Activated T-cell treated with anti-CD3 and anti-CD28 coated beads for 24 hours (primary cell): Measurements from ENCODE around the gene CHD2.
"Not testable (repeated sequence)": the region's sequence is repeated elsewhere in the genome, so short reads cannot be mapped to it uniquely, and the experiment has no call there.

Experiments used
- DNase-seq: peaks from one replicate; pipeline ENCODE4 v3.0.0-alpha.2; 2020; ENCODE audit warnings: low read depth

Gene CHD2

DNA sequence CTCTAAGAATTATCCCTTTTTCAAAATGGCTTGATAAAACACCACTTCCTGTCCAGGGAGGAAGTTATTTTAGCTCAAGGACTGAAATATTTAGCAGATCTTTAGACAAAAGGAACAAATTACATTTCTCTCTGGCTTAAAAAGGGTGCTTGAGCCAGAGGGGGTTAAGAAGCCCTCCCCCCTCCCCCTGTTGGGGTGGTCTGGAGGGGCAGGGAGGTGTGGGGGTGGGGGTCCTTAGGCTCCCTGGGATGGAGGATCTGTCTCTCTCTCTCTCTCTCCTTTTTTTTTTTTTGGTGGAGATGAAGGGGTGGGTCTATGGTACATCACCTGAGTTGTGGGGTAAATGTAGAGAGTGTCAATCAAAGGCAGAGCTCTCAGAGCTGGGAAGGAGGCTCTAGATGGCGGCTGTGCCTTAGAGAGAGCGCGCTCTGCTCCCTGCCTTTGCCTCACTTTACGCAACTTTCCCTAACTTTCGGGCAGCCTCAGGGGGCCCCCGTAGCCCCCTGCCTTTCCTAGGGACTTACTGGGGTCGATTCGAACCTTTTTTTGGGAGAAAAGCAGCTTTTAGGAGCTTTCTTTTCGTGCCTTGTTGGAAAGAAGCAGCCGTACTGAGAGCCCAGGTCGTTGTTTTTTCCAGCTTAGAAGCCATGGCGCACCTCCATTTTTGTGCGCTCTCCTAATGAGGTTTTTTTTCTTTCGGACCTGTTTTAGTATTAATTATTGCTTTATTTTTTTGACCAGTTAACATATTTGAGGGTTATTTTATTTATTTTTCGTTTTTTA, at the start of gene CHD2:
CHD2 (plus strand) TSS at position 377 of the 783 bp plus-strand sequence. CDS start 914 bp downstream, outside the sequence.
- peak; percentile 57 for DNase-seq

DNA sequence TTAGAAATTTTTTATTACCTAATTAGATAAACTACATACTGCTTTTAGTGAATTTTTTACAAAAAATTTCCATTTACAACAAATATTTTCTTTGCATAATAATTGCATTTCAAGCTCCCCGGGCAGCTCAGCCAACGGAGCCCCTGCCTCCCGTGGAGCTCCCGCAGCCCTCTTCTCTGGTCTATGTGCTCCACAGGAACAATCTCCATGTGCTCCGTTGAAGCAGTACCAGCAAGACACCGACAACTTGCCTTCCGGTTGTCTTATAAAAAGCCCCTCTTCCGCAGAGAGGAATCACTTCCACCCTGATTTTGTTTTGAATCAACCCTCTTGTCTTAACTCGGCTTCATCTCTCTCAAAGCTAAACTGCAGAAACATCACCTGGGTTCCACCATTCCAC, 46.9 kb upstream of the CHD2 start:
- no peak for DNase-seq

- DNase-seq = no peak
Observed at GRCh38 chr15:92861742-92862141, 38.4 kb upstream of the CHD2 start.

GRCh38 chr15:92864127-92864814, 35.9 kb upstream of the CHD2 start:
- DNase-seq = no peak

DNA sequence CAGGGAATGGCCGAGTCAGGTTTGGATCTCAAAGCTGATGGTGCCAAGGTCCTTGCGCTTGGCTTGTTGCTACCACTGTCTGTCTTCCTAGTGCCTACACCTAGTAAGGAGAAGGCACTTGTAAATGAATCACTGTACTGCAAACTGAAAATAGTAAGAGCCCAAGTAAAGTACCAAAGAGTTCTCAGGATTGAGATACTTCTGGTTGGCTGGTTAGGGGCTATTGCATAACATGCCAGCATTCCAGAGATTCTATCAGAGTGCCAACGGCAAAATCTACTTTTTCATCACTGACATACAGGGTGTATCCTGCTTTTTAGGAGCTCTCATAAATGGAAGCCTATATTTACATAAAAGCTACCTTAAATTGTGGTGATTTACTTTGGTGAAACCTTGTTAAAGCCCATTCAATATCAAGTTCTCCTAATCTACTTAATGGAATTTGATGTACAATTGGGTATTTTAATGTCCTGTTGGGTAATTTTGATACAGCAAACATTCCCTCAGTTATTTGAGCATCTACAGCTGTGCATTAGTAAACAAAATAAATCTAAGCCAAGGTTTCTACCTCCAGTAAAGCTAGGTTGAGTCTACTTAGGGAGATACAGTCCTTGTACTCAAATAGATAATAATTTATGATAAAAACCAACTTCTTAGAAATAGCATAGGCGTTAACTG, 30.7 kb upstream of the CHD2 start:
- DNase-seq = no peak

- no peak for DNase-seq
Observed at GRCh38 chr15:92870010-92870591, 30.0 kb upstream of the CHD2 start.

DNA sequence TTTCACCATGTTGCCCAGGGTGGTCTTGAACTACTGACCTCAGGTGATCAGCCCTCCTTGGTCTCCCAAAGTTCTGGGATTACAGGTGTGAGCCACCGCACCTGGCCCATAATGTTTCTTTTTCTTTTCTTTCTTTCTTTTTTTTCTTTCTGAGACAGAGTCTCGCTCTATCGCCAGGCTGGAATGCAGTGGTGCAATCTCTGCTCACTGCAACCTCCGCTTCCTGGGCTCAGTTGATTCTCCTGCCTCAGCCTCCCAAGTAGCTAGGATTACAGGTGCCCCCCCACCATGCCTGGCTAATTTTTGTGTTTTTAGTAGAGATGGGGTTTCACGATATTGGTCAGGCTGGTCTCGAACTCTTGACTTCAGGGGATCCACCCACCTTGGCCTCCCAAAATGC, 27.2 kb upstream of the CHD2 start:
- DNase-seq = not testable (repeated sequence)

- DNase-seq = no peak
Observed at GRCh38 chr15:92877000-92877399, 23.1 kb upstream of the CHD2 start.

GRCh38 chr15:92877416-92877815, 22.7 kb upstream of the CHD2 start:
- DNase-seq = no peak

DNA sequence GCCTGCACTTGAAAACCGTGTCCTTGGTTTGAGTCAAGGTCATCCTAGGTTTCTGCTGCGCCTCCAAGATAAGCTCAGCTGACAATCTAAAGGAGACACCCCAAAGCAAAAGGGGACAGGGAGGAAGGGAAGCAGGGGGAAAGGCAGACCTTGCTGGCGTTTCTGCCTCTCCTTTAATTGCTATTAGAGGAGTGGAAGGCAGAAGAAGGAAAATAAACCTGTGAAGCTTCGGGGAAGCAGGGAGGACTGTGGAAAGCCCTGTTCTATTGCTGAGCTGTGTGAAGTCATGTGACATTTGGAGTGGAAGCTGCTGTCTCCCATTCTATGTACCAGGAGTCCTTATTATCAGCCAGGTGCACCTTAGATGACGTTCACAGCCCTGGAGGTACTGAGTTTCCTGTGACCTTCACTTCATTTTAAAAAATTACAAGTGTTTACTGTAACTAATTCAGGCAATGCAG, 21.5 kb upstream of the CHD2 start:
- no peak for DNase-seq

- DNase-seq = no peak
Observed at GRCh38 chr15:92879949-92880725, 20.0 kb upstream of the CHD2 start.

DNA sequence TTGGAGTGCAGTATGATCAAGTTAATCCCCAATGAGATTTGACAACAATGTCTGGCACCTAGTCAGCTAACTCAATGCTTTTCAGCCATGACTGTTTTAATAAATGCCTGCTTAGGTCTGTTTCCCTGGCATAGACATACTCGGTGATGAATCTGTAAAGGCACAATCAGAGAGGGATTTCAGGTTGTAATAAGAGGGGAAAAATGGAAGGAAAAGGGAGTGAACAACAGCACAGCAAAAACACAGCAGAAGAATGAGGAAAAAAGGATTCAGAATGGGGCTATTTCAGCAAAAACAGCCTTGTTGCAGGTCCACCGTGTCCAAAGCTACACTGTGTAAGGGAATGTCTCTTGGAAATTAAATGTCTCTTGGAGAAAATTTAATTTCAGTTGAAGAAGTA, 19.3 kb upstream of the CHD2 start:
- DNase-seq = no peak

DNA sequence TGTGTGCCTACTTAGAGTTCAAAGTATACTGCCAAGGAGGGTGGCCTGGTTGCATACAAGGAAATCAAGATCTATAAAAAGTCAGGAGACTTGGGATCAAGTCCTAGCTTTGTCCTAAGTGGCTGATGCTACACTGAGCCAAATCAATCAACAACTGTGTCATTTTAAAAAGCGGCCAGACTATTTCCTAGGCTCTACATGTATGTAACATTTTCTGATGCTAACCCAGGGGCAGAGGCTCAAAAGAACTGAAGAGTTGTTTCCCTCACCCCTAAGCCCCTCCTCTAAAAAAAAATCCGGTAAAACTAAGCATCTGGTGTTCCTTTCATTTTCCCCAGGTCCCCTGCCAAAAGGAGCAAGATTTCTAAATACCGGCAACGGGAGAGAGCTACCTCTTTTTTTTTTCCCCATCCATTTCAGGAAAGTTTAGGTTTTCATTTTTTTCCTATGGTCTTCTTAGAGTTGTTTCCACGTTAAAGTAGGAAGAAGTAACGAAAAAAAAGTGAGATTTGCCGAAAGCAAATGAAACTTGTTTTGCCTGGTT, 18.8 kb upstream of the CHD2 start:
- DNase-seq = no peak

DNA sequence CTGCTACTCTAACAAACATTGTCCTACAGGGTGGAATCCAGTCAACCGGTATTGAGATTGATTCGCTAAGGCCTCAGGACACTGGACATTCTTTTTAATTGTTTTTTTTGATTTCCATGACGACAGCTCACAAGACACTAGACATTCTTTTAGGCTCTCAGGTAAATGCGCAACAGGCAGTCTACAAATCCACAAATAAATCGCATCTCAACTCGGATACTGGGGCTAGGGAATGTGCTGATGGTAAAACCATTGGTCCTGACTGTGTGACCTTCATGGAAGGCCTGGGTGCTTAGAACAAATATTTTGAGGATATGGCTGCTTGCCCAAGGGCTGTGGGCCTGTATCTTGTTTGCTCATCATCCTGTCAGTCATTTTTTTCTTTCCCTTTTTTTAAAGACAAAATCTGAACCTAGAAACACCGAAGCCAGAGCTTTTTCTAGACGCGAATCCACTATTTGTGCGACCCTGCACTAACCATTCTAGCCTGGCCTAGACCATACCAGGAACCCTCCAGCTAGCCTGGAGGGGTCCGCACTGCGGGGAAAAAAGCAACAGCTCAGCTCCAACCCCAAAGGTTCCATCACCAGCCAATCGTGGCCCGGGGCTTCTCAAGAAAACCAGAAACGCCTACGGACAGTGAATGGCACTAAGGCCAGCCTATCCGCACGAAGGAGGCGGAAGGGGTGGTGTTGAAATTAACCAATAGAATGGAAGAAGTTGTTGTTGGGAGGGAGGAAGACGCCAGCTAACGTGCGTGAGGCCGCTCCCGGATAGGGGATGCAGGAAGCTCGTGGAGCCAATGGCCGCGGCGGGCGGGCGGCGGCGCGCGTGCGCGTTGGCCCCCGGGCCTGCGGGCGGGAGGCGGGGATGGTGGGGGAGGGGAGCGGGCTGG, 18.1 kb upstream of the CHD2 start:
- peak; percentile 97 for DNase-seq

GRCh38 chr15:92882697-92883162, 17.4 kb upstream of the CHD2 start:
- DNase-seq = no peak

GRCh38 chr15:92883163-92883875, 16.8 kb upstream of the CHD2 start:
- no peak for DNase-seq

DNA sequence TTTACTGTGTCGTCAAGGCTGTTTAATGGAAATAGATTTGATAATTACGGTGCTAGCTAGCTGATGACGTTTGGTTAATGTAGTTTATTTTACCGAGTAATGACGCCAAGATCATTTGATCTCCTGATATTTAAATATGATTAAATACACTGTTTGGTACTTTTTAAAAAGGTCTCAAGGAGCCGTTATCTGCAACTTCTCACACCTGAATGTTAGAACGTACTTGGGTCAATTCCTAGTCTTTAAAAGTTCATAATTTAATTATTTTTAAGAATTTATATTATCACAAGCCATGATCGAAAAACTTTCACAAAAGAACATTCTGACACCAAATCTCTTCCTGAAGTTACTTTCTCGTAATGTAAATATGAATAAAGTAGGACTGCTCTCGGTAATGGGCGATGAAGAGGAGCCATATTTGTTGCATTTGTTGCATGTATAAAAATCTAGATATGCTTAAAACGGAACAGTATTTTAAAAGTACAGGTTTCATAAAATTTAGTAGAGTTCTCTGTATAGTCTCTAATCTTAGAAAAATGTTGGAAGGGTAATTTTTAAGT, 16.2 kb upstream of the CHD2 start:
- no peak for DNase-seq

GRCh38 chr15:92884436-92885223, 15.5 kb upstream of the CHD2 start:
- no peak for DNase-seq
